ENCODE results near the gene GRM7.

DNA sequence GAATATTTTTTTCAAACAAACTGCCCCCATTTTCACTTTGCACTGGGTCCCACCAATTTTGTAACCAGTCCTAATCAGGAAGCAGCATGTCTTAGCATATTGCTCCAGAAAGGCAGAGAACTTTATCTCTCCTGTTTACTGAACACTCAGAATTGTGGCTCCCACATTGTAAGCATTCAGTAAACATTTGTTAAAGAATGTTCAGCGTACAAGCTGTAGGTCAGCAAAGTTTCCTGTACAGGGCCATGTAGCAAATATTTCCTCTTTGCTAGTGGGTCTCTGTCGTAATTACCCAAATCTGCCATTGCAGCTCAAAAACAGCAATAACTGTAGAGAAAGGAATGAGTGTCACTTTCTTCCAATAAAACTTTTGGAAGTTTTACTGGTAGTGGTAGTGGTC, 393.3 kb downstream of the GRM7 start:
- TF ChIP-seq, protein P1, sequence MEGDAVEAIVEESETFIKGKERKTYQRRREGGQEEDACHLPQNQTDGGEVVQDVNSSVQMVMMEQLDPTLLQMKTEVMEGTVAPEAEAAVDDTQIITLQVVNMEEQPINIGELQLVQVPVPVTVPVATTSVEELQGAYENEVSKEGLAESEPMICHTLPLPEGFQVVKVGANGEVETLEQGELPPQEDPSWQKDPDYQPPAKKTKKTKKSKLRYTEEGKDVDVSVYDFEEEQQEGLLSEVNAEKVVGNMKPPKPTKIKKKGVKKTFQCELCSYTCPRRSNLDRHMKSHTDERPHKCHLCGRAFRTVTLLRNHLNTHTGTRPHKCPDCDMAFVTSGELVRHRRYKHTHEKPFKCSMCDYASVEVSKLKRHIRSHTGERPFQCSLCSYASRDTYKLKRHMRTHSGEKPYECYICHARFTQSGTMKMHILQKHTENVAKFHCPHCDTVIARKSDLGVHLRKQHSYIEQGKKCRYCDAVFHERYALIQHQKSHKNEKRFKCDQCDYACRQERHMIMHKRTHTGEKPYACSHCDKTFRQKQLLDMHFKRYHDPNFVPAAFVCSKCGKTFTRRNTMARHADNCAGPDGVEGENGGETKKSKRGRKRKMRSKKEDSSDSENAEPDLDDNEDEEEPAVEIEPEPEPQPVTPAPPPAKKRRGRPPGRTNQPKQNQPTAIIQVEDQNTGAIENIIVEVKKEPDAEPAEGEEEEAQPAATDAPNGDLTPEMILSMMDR (IDR thresholded peaks at IDR 0.05) = no peak
- TF ChIP-seq POLR2AphosphoS5 (IDR thresholded peaks at IDR 0.05) = no peak
